ENCODE results near the gene TMCO2.

The TMCO2 gene

DNA sequence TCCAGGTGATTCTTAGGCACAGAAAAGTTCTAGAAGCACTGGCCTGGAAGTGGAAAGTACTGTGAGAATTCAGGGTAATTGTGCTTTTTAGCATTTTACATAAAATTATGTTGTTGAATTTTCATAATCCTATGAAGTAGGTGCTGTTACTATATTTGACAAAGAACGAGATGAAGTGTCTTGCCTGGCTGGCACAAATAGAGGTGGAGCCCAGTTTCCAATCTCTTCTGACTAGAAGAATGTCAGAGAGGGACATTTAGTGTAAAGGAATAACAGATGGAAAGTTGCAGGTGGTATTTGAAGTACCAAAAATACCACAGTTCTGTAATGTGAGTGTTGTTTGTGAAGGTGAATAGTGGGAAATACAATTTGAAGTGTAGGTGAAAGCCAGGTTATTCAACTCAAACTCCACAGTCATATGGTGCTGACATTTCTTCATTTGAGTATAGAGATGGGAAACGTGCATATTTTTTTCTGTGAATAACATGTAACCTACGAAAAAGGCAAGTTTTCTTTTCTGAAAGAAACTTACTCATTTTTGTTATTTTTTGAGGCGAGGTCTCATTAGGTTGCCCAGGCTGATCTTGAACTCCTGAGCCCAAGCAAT lies 3.5 kb upstream of the TMCO2 start:
- TF ChIP-seq, protein P1, sequence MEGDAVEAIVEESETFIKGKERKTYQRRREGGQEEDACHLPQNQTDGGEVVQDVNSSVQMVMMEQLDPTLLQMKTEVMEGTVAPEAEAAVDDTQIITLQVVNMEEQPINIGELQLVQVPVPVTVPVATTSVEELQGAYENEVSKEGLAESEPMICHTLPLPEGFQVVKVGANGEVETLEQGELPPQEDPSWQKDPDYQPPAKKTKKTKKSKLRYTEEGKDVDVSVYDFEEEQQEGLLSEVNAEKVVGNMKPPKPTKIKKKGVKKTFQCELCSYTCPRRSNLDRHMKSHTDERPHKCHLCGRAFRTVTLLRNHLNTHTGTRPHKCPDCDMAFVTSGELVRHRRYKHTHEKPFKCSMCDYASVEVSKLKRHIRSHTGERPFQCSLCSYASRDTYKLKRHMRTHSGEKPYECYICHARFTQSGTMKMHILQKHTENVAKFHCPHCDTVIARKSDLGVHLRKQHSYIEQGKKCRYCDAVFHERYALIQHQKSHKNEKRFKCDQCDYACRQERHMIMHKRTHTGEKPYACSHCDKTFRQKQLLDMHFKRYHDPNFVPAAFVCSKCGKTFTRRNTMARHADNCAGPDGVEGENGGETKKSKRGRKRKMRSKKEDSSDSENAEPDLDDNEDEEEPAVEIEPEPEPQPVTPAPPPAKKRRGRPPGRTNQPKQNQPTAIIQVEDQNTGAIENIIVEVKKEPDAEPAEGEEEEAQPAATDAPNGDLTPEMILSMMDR (conservative IDR thresholded peaks at IDR 0.05; ENCODE audit: low read length) = no peak
- no peak overlapping the region for H3K4me3 ChIP-seq (ENCODE audit: low read length)
- no peak for DNase-seq (ENCODE audit: low read depth)

DNA sequence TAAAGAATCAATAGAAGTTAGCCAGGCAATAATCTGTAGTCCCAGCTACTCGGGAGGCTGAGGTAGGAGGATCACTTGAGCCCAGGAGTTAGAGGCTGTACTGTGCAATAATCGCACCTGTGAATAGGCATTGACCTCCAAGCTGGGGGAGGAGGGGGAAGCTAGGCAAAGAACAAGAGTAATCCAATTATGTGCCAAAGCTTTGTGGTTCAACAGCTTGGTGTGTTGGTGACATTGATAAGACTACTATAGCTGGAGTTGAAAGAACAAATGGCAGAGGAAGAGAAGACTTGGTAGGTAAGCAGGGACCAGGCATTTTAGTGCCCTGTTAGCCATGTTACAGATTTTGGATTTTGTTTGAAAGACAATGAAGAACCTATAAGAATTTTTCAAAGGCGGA lies 2.1 kb upstream of the TMCO2 start:
- no peak for DNase-seq (ENCODE audit: low read depth)
- H3K4me3 ChIP-seq (ENCODE audit: low read length) = no peak overlapping the region
- TF ChIP-seq, protein P1 (conservative IDR thresholded peaks at IDR 0.05; ENCODE audit: low read length) = no peak

DNA sequence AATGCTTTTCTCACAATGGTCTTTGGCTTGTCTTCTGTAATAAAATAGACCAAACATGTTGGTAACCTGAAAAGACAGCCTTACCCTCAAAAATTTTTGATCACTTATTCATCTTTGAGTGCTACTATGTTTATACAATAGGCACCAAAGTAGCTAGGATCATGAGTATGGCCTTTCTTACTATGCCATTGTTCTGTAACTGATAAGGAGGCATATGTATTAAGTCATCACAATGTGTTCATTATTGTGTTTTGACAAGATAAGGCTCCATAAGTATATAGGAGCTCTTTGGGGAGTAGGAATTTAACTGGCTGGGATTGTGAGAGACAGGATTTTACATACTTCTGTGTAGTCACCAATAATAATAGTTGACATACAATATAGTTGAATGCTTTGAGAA lies 675 bp downstream of the TMCO2 start:
- no peak overlapping the region for H3K4me3 ChIP-seq (ENCODE audit: low read length)
- DNase-seq (ENCODE audit: low read depth) = no peak
- TF ChIP-seq, protein P1 (conservative IDR thresholded peaks at IDR 0.05; ENCODE audit: low read length) = no peak

DNA sequence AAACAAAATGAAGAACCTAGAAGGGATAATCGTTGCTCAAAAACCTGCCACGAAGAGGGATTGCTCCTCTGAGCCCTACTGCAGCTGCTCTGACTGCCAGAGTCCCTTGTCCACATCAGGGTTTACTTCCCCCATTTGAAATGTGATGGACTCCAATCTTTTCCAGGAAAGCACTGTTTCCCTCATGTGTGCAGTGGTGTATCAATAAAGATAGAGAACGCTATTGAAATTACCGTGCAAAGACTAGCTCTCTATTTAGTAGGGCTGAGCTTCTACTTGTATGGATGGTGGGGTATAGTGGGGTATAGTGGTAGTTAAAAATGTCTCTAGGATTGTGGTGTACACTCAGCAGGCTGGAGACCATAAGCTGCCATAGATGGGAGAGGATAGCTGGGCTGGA lies 3.7 kb downstream of the TMCO2 start:
- H3K4me3 ChIP-seq (ENCODE audit: low read length) = no peak overlapping the region
- DNase-seq (ENCODE audit: low read depth) = no peak
- TF ChIP-seq, protein P1 (conservative IDR thresholded peaks at IDR 0.05; ENCODE audit: low read length) = no peak

DNA sequence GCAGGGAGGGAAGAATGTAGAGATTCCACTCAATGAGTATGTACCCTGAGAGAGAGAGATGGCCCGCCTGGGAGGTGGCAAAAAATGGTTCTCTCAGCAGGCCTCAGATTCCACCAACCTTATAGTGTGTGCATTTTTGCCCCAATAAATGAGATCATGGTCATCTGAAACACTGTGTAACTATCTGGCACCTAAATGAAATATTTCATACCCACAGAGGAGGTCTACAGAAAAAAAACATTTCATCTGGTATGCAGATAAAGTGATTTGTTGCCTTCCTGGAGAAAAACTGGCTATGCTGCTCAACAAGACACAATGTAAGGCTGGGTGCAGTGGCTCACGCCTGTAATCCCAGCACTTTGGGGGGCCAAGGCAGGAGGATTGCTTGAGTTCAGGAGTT lies 4.9 kb downstream of the TMCO2 start:
- DNase-seq (ENCODE audit: low read depth) = peak; percentile 32
- TF ChIP-seq, protein P1 (conservative IDR thresholded peaks at IDR 0.05; ENCODE audit: low read length) = no peak
- no peak overlapping the region for H3K4me3 ChIP-seq (ENCODE audit: low read length)

DNA sequence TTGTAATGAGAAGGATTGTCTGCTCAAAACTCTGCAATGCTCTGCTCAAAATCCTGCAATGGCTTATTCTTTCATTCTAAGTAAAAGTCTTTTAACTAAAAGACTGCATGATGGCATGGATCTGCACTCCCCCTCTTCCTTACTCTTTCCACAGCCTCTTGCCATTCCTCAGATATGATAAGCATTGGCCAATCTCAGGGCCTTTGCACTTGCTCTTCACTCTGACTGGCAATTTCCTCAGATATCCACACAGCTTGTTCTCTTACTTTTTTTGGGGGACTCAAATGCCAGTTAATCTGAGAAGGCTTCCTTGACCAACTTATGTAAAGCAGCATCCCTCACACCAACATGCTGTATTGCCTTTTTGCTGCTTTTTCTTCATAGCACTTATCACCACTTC lies 7.5 kb downstream of the TMCO2 start:
- H3K4me3 ChIP-seq (ENCODE audit: low read length) = no peak overlapping the region
- TF ChIP-seq, protein P1 (conservative IDR thresholded peaks at IDR 0.05; ENCODE audit: low read length) = no peak
- DNase-seq (ENCODE audit: low read depth) = no peak

DNA sequence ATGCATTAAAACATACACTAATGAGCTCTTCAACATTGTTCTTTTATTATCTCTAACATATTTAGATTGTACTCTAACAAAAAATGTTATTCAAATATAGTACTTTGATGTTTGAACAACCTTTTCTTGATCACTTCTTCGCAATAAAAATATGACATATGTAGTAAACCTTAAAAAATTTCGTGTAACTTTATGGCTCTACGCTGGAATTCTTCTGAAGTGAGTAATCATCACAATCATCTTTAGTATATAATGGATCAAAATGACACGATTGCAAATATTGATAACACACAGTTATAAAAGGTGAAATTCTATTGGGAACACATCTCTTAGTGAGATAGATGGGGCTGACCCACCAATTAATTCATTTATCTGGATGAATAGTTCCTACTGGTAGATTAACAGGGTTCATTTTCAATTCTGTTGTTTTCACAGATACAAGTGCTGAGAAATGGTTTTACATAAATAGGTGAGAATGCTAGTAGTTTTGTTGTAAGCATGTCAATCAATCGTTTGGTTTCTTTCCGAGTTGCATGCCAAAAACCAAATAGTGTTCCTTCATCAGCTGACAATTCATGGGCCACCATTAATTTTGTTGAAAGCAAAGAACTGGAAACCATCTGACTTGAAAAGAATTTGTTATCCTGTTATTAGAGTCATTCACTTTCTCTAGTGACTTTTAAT lies 8.8 kb downstream of the TMCO2 start:
- no peak for DNase-seq (ENCODE audit: low read depth)
- H3K4me3 ChIP-seq (ENCODE audit: low read length) = peak overlapping the region; percentile 99

More for the DNA sequence above, 8.8 kb downstream of the TMCO2 start:
- TF ChIP-seq, protein P1 (conservative IDR thresholded peaks at IDR 0.05; ENCODE audit: low read length) = no peak

All from AG10803 (cell line).